IPS DF 4.7 (cell line): Measurements from ENCODE around the gene OVCH1.
"Not testable (repeated sequence)": the region's sequence is repeated elsewhere in the genome, so short reads cannot be mapped to it uniquely, and the experiment has no call there.

Experiments used
- DNase-seq: peaks from one replicate; pipeline ENCODE4 v3.0.0-alpha.2; 2013; ENCODE audit warnings: low spot score; ENCODE audit errors: extremely low read depth

Gene OVCH1

GRCh38 chr12:29505122-29505521 is 7.6 kb upstream of the OVCH1 start:
- DNase-seq: no peak

DNA sequence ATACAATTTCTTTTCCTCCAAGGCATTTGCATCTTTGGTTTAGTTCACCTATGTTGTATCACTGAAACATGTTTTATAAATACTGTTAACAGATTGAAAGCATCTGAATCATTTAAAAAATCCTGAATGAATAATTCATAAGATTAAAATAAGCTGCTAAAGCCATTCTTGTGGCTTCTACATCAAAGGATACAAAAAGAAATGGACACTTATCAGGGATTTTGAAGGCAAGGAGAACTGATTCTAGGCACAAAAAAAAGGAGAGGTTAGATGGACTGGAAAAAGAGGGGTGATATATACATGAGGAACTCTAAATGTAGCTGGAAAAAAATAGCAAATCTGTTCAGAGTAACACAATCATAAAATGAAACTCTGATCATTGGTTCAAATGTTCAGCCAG is 5.8 kb upstream of the OVCH1 start:
- no peak for DNase-seq

DNA sequence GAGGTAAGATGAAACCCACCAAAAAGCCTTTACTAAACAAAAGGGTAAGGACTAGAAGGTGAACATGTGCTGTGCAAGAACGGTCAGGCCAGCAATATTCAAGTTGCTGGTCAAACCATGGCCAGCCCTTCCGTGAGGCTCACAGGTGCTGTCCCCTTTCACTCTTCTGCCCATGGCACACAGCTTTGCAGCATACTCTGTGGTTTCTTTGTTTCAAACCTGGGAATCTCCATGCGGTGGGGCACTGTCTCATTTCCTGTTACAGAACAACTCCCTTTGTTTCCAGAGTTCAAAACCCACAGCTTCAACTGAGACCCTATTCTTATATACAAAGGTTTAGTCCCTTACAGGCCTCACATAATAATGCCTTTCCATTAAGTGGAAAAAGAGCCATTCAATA is 1.7 kb upstream of the OVCH1 start:
- DNase-seq: no peak

DNA sequence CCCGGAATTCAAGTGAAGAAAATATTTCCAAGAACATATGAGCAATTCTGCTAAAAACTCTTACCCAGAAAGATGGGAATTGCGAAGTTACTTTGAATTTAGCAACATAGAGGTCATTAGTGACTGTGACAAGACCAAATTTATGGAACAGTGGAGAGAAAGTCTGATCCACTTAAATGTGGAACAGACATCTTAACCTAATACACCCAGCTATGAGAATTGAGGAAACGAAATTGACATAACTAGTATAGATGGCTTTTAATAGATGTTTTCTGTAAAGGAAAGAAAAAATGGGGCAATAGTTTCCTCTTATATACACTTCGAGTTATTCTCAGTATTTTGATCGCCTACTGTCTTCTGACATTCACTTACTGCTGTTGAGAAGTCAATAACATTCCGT is 4.6 kb downstream of the OVCH1 start:
- DNase-seq: no peak

- DNase-seq: no peak
These were observed 10.5 kb downstream of the OVCH1 start for GRCh38 chr12:29486972-29487371.

DNA sequence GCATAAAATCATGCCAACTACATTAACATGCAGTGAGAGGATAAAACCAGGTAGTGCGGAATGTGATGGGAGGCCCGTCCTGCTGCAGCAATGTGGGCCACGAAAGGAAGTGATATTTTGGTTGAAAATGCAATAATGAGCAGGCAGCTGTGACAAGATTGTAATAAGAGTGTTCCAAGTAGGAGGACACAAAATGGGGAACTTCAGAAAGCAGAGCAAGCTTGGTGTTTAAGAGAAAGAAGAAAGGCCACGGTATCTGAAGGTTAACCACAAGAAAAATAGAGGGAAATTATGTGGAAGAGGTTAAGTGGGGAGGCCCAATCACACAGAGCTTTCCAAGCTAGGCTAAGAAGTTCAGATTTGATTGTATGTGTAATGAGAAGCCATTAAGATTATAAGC is 34.3 kb downstream of the OVCH1 start:
- no peak for DNase-seq

GRCh38 chr12:29460082-29460481 is 37.4 kb downstream of the OVCH1 start:
- no peak for DNase-seq

DNA sequence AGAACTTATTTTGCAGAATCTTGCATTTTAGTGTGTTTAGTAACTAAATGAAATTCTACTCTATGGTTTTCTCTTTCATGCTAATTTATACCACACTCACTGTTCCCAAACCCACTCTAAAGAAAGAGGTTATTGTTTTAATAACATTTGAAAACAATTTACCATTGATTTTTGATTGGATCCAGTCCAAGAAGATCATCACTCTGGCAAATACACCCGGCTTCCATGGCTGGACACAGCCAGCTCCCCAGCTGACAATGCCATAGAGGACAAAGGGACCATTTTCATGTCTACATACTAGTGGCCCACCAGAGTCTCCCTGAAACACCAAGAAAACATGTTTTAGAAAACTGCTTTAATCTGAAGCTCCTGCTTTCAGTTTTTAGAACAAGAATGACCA is 42.4 kb downstream of the OVCH1 start:
- DNase-seq: no peak

DNA sequence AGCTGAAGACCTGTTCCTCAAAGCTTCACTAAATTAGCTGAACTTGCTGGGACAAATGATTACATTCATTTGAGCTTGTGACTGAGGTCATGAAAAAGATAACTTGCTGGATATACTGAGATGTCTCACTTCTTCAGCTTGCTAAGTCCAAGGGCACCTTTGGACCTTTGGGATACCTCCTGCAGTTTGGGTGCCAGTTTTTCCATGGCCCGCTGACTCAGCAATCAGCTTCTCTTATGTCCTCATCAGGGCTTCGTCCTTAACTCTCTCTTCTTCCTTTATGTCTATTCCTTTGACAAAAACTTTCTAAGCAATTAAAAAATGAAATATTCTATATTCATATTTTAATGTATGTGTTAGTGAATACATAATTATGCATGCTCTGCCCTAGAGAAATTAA is 45.6 kb downstream of the OVCH1 start:
- no peak for DNase-seq

- DNase-seq: no peak
These were observed 49.3 kb downstream of the OVCH1 start for GRCh38 chr12:29448157-29448556.

- no peak for DNase-seq
These were observed 50.1 kb downstream of the OVCH1 start for GRCh38 chr12:29447285-29447975.

GRCh38 chr12:29439506-29439905 is 58.0 kb downstream of the OVCH1 start:
- no peak for DNase-seq

DNA sequence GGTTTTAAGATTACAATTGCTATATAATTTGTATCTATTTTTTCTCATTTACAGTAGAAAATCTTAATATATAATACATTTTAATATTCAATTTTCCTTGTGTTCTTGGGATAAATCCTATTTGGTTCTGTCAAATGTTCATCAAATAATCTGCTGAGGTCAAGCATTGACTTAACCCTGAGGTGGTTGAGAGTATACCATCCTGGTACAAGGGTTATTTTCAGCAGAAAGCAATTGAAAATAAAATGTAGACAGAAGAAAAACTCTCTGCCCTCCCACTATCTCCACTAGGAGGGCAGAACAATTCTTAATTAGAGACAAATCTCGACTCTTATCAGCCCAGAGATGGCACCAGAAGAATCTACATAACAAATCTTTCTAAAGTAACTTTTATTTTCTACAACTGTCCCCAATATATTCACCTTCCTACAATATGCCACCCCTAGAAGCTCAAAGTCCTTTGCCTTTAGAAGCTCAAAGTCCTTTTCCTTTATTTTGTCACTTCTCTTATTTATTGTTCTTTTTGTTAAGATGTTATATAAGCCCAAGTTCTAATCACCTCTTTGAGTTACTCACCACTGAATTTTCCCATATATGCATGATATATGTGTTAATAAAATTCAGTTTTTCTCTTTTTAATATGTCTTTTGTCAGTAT is 58.6 kb downstream of the OVCH1 start:
- DNase-seq: no peak

DNA sequence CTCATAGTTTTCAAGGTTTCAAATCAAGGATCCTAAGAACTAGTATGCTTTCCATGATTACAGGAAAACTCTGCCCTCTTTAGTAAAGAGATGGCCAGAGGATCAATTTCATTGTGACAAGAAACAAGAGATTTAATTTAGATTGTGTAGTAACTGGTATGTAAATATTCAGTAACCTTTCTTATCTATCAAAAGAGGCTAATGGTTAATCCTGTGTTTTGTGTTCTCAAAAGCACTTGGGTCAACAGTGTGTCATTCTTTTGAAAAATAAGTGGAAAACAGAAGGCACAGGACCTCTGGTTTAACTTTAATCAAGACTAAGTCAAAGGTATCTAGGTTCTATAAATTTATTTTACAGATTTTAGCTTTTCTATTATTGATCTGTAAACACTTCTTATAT is 59.9 kb downstream of the OVCH1 start:
- no peak for DNase-seq

GRCh38 chr12:29436815-29437214 is 60.7 kb downstream of the OVCH1 start:
- DNase-seq: not testable (repeated sequence)

DNA sequence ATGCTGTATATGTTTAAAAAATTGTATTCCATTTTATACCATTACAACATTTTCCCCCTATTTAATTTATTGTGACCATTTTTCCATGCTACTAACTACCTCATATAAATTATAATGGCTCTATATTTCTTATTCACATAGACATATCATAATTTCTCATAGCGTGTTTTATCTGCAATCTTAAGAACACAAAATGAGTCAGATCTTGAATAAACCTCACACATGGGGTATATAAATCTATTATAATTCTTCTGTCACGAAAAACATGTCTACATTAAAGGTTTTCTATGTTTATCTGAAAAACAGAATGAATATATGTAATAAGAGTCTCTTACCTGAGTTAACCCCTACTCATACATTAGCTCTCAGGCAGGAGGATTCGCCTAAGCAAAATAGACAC is 66.0 kb downstream of the OVCH1 start:
- DNase-seq: no peak

GRCh38 chr12:29430716-29431044 is 66.8 kb downstream of the OVCH1 start:
- DNase-seq: no peak

DNA sequence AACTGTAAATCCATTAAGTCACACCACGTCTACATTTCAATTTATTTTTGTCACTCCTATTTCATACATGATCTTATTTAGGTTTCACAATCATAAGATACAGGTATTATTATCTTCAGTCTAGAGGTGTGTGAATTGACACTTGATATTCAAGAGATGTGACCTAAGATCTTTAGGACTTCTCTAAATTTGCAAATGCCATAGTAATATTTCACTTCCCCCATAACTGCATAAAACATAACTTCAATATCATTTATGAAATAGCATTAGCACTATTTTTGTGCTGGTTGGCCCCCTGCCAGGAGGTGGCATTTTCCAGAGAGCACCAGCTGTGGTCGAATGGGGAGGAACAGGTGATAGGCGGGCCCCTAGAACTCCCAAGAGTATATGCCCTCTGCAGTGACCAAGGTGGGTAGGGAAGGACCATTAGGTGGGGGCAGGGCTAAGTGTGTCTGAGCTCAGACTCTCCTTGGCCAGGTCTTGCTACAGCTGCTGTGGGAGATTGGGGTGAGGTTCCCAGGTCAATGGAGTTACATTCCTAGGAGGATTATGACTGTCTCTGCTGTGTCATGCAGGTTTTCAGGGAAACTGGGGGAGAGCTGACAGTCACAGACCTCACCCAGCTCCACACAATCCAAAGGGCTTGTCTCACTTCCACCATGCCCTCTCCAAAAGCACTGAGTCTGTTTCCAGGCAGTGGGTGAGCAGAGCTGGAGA is 67.3 kb downstream of the OVCH1 start:
- DNase-seq: no peak

DNA sequence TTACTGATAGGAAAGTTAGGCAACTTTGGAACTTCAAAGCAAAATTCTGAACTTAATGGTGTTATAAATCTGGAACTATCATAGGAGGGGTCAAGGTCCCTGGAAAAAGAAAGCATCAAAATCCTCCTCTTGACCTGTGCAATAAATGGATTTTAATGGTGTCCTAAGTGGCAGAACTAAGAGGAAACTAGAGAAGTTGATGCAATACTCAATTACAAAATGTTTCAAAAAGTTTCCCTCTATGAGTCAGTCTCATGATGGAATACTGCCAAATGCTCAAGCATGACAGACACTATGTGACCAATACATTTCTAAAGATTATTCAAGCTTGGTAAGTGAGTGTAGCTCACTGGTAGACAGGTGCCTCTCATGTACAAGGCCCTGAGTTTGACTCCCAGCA is 68.9 kb downstream of the OVCH1 start:
- no peak for DNase-seq

DNA sequence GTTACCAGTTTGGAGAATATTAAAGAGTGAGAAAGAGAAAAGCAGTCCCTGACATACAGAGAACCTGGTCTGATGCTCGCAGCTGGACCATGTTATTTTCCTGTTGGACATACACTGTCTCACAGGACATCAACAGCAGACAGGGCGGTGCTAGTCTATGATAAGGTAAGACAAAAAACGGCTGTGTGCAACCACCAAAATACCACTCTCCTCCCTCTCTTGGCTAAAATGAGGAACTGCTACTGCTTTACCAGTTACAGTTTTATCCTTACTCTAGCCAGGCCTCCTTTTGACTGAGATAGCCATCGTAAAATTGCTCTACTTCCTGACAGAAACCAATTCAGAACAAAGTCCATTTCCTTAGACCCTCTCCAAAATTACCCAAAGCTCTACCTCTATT is 69.5 kb downstream of the OVCH1 start:
- no peak for DNase-seq

DNA sequence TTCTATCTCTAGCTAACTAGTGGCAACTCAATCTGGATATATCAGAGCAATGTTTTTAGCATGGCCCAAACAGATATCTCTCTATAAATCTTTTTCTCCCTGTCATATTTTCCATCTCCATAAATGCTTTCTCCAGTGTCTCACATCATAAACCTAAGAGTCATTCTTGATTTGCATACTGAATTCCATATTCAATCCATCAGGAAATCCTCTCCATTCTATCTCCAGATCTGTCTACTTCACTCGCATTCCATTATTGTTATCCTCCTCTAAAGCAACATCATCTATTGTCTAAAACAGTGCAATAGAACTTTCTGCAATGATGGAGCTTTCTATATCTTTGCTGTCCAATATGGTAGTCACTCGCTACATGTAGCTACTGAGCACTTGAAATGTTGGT is 71.0 kb downstream of the OVCH1 start:
- DNase-seq: no peak

DNA sequence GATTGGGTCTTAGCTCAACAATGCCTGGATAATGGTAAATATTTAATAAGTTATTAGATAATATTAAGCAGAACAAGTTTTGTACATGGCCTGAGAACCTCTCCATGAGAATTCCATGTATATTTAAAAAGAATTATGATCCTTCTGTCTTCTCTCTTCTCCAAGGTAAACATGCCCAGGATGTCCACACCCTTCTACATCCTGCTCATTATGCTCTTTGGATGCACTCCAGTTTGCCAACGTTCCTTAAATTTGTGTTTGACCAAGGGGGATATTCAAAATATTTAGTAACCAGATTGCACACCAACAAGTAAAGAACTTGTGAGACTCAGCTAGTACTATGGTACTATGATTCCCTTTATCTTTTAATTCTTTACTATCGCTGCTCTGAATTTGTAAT is 71.8 kb downstream of the OVCH1 start:
- DNase-seq: no peak

DNA sequence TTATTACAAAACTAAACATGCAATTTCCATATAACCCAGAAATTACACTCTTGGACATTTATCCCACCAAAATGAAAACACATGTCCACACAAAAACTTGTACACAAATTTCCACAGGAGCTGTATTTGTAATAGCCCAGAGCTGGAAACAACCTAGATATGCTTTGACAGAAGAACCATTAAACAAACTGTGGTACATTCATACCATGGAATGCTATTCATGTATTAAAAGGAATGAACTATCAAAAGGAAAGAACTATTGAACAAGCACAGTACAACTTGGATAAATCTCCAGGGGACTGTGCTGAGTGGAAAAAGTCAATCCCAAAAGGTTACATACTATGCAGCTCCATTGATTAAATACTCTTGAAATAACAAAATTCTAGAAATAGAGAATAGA is 80.7 kb downstream of the OVCH1 start:
- no peak for DNase-seq
